GM12878 (cell line): ENCODE measurements around the gene EPM2AIP1. TPM values are rescaled to one million over a fixed set of nuclear protein-coding genes. Genes with fewer than 3 reads are reported as not detected.

Experiments used
- ASH2L ChIP-seq: fragments of 300-600, 200-600 bp; sonication (generic); IDR thresholded peaks from 2 replicates; pipeline ENCODE4 v1.6.1; 2017; ENCODE audit warnings: low read depth, mild to moderate bottlenecking, borderline replicate concordance
- BACH1 ChIP-seq: fragments of 450-650 bp; IDR thresholded peaks from 2 replicates; pipeline ENCODE4 v1.6.1; 2017; ENCODE audit warnings: mild to moderate bottlenecking, borderline replicate concordance
- DPF2 ChIP-seq: fragments of 450-650 bp; IDR thresholded peaks from 2 replicates; pipeline ENCODE4 v1.6.1; 2017; ENCODE audit warnings: mild to moderate bottlenecking
- GATAD2B ChIP-seq: fragments of 450-650 bp; conservative IDR thresholded peaks from 2 replicates; pipeline ENCODE4 v1.6.1; 2017; ENCODE audit warnings: low read depth, mild to moderate bottlenecking, moderate library complexity
- KLF5 ChIP-seq: fragments of 450-650 bp; IDR thresholded peaks from 2 replicates; pipeline ENCODE4 v1.6.1; 2014; ENCODE audit warnings: mild to moderate bottlenecking; ENCODE audit not compliant: partially characterized antibody
- MEF2A ChIP-seq: IDR thresholded peaks from 2 replicates; pipeline ENCODE4 v1.6.1; 2011; ENCODE audit warnings: low read depth, mild to moderate bottlenecking, low read length, moderate library complexity; ENCODE audit not compliant: insufficient read depth
- SMAD5 ChIP-seq: IDR thresholded peaks from 2 replicates; pipeline ENCODE4 v1.6.1; 2016; ENCODE audit warnings: antibody characterized with exemption, low read depth
- SUZ12 ChIP-seq: fragments of 200-600 bp; sonication (generic); IDR thresholded peaks from one replicate; pipeline ENCODE4 v1.6.1; 2018; ENCODE audit warnings: antibody characterized with exemption, mild to moderate bottlenecking; ENCODE audit not compliant: unreplicated experiment
- TAF1 ChIP-seq: IDR thresholded peaks from 2 replicates; pipeline ENCODE4 v1.6.1; 2011; ENCODE audit warnings: mild to moderate bottlenecking, low read depth, low read length, borderline replicate concordance
- polyA plus RNA-seq, 11 experiments: library from polyadenylated mRNA; depleted of rRNA in 4 of 11; unstranded in 6 of 11; stranded (reverse) in 5 of 11; fragments of >200 nt; fragmentation: Nextera tagmentation in 4 of 11; fragmentation: Illumina TruSeq in 1 of 11; extraction: Ambion mirVana in 4 of 11; extraction: Trizol in 1 of 11; gene quantifications; 1 replicate in 1 of 11; 2 replicates in 10 of 11; pipeline versions ENCODE4 v1.2.1 to v1.2.3, GENCODE V29; 2011 to 2016; ENCODE audit warnings: inconsistent platforms in 2 of 11, missing spikeins in 2 of 11, low read depth in 1 of 11
- total RNA-seq, 4 experiments: library from RNA; depleted of rRNA in 3 of 4; stranded (reverse); fragments of >200 nt in 3 of 4; fragmentation: Illumina TruSeq in 1 of 4; extraction: Trizol in 1 of 4; gene quantifications; 2 replicates each; pipeline versions ENCODE4 v1.2.1 to v1.2.3, GENCODE V29; 2013 to 2021
- TF ChIP-seq, protein P1 (sequence below): fragments of 450-650 bp; IDR thresholded peaks from 2 replicates; pipeline ENCODE4 v1.6.1; 2017; ENCODE audit warnings: mild to moderate bottlenecking, moderate library complexity
- TF ChIP-seq, protein P2 (sequence below): fragments of 450-650 bp; IDR thresholded peaks from 2 replicates; pipeline ENCODE4 v1.6.1; 2018; ENCODE audit warnings: mild to moderate bottlenecking, low read depth, moderate library complexity; ENCODE audit not compliant: partially characterized antibody
- TF ChIP-seq, protein P3 (sequence below): fragments of 450-650 bp; IDR thresholded peaks from 2 replicates; pipeline ENCODE4 v1.6.1; 2016; ENCODE audit warnings: mild to moderate bottlenecking
- TF ChIP-seq, protein P4 (sequence below): fragments of 450-650 bp; formaldehyde crosslinking; IDR thresholded peaks from 2 replicates; pipeline ENCODE4 v1.5.0; 2022; ENCODE audit warnings: mild to moderate bottlenecking, missing genetic modification characterization
- TF ChIP-seq, protein P5 (sequence below): IDR thresholded peaks from 2 replicates; pipeline ENCODE4 v1.6.1; 2012; ENCODE audit warnings: low read depth, low read length, improper control_type of control experiment

Gene EPM2AIP1
- total and polyA plus RNA-seq, 10 of the 15 experiments (the other 5 are each of a cell fraction or from before 2014, with no cell fraction given) = 5.5 to 31.9 (median 21.8) TPM

DNA sequence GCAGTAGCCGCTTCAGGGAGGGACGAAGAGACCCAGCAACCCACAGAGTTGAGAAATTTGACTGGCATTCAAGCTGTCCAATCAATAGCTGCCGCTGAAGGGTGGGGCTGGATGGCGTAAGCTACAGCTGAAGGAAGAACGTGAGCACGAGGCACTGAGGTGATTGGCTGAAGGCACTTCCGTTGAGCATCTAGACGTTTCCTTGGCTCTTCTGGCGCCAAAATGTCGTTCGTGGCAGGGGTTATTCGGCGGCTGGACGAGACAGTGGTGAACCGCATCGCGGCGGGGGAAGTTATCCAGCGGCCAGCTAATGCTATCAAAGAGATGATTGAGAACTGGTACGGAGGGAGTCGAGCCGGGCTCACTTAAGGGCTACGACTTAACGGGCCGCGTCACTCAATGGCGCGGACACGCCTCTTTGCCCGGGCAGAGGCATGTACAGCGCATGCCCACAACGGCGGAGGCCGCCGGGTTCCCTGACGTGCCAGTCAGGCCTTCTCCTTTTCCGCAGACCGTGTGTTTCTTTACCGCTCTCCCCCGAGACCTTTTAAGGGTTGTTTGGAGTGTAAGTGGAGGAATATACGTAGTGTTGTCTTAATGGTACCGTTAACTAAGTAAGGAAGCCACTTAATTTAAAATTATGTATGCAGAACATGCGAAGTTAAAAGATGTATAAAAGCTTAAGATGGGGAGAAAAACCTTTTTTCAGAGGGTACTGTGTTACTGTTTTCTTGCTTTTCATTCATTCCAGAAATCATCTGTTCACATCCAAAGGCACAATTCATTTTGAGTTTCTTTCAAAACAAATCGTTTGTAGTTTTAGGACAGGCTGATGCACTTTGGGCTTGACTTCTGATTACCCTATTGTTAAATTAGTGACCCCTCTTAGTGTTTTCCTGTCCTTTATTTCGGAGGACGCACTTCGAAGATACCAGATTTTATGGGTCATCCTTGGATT is 674 bp upstream of the EPM2AIP1 start, which contains the start of gene MLH1 (continued):
- TF ChIP-seq, protein P1, sequence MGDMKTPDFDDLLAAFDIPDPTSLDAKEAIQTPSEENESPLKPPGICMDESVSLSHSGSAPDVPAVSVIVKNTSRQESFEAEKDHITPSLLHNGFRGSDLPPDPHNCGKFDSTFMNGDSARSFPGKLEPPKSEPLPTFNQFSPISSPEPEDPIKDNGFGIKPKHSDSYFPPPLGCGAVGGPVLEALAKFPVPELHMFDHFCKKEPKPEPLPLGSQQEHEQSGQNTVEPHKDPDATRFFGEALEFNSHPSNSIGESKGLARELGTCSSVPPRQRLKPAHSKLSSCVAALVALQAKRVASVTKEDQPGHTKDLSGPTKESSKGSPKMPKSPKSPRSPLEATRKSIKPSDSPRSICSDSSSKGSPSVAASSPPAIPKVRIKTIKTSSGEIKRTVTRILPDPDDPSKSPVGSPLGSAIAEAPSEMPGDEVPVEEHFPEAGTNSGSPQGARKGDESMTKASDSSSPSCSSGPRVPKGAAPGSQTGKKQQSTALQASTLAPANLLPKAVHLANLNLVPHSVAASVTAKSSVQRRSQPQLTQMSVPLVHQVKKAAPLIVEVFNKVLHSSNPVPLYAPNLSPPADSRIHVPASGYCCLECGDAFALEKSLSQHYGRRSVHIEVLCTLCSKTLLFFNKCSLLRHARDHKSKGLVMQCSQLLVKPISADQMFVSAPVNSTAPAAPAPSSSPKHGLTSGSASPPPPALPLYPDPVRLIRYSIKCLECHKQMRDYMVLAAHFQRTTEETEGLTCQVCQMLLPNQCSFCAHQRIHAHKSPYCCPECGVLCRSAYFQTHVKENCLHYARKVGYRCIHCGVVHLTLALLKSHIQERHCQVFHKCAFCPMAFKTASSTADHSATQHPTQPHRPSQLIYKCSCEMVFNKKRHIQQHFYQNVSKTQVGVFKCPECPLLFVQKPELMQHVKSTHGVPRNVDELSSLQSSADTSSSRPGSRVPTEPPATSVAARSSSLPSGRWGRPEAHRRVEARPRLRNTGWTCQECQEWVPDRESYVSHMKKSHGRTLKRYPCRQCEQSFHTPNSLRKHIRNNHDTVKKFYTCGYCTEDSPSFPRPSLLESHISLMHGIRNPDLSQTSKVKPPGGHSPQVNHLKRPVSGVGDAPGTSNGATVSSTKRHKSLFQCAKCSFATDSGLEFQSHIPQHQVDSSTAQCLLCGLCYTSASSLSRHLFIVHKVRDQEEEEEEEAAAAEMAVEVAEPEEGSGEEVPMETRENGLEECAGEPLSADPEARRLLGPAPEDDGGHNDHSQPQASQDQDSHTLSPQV = no peak
- TF ChIP-seq KLF5 (peak; percentile 90), MEF2A (no peak), GATAD2B (peak; percentile 49), DPF2 (peak; percentile 96), BACH1 (no peak), ASH2L (no peak; the same call in 1 of the 2 replicates), SMAD5 (peak; percentile 93), SUZ12 (no peak), TAF1 (peak; percentile 87)
- TF ChIP-seq, protein P2, sequence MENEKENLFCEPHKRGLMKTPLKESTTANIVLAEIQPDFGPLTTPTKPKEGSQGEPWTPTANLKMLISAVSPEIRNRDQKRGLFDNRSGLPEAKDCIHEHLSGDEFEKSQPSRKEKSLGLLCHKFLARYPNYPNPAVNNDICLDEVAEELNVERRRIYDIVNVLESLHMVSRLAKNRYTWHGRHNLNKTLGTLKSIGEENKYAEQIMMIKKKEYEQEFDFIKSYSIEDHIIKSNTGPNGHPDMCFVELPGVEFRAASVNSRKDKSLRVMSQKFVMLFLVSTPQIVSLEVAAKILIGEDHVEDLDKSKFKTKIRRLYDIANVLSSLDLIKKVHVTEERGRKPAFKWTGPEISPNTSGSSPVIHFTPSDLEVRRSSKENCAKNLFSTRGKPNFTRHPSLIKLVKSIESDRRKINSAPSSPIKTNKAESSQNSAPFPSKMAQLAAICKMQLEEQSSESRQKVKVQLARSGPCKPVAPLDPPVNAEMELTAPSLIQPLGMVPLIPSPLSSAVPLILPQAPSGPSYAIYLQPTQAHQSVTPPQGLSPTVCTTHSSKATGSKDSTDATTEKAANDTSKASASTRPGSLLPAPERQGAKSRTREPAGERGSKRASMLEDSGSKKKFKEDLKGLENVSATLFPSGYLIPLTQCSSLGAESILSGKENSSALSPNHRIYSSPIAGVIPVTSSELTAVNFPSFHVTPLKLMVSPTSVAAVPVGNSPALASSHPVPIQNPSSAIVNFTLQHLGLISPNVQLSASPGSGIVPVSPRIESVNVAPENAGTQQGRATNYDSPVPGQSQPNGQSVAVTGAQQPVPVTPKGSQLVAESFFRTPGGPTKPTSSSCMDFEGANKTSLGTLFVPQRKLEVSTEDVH = peak; percentile 99
- TF ChIP-seq, protein P3, sequence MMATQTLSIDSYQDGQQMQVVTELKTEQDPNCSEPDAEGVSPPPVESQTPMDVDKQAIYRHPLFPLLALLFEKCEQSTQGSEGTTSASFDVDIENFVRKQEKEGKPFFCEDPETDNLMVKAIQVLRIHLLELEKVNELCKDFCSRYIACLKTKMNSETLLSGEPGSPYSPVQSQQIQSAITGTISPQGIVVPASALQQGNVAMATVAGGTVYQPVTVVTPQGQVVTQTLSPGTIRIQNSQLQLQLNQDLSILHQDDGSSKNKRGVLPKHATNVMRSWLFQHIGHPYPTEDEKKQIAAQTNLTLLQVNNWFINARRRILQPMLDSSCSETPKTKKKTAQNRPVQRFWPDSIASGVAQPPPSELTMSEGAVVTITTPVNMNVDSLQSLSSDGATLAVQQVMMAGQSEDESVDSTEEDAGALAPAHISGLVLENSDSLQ = peak; percentile 100
- TF ChIP-seq, protein P4, sequence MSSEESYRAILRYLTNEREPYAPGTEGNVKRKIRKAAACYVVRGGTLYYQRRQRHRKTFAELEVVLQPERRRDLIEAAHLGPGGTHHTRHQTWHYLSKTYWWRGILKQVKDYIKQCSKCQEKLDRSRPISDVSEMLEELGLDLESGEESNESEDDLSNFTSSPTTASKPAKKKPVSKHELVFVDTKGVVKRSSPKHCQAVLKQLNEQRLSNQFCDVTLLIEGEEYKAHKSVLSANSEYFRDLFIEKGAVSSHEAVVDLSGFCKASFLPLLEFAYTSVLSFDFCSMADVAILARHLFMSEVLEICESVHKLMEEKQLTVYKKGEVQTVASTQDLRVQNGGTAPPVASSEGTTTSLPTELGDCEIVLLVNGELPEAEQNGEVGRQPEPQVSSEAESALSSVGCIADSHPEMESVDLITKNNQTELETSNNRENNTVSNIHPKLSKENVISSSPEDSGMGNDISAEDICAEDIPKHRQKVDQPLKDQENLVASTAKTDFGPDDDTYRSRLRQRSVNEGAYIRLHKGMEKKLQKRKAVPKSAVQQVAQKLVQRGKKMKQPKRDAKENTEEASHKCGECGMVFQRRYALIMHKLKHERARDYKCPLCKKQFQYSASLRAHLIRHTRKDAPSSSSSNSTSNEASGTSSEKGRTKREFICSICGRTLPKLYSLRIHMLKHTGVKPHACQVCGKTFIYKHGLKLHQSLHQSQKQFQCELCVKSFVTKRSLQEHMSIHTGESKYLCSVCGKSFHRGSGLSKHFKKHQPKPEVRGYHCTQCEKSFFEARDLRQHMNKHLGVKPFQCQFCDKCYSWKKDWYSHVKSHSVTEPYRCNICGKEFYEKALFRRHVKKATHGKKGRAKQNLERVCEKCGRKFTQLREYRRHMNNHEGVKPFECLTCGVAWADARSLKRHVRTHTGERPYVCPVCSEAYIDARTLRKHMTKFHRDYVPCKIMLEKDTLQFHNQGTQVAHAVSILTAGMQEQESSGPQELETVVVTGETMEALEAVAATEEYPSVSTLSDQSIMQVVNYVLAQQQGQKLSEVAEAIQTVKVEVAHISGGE (CRISPR knock-in tag) = no peak
- TF ChIP-seq, protein P5, sequence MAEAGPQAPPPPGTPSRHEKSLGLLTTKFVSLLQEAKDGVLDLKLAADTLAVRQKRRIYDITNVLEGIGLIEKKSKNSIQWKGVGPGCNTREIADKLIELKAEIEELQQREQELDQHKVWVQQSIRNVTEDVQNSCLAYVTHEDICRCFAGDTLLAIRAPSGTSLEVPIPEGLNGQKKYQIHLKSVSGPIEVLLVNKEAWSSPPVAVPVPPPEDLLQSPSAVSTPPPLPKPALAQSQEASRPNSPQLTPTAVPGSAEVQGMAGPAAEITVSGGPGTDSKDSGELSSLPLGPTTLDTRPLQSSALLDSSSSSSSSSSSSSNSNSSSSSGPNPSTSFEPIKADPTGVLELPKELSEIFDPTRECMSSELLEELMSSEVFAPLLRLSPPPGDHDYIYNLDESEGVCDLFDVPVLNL = peak; percentile 81
